Measurements from ENCODE around the gene FNDC10.

FNDC10 gene

DNA sequence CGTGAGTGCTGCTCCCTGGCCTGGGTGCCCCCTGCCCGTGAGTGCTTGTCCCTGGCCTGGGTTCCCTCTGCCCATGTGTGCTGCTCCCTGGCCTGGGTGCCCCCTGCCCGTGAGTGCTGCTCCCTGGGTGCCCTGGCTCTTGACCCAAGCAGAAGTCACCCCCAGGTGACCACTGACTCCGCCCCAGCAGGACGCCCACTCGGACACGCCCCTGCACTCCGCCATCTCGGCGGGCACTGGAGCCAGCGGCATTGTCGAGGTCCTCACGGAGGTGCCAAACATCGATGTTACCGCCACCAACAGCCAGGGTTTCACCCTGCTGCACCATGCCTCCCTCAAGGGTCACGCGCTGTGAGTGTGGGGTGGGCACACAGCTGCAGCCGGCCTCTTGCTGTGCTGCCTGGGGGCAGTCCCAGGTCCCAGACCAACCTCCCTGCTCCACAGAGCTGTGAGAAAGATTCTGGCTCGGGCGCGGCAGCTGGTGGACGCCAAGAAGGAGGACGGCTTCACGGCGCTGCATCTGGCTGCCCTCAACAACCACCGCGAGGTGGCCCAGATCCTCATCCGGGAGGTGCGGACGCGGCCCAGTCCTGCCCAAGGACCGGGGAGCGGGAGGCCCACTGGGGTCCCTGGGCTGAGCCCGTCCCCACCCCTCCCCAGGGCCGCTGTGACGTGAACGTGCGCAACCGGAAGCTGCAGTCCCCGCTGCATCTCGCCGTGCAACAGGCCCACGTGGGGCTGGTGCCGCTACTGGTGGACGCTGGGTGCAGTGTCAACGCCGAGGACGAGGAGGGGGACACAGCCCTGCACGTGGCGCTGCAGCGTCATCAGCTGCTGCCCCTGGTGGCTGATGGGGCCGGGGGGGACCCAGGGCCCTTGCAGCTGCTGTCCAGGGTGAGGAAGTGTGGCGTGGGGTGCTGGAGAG, 28.2 kb upstream of the FNDC10 start:
- no peak for DNase-seq

DNA sequence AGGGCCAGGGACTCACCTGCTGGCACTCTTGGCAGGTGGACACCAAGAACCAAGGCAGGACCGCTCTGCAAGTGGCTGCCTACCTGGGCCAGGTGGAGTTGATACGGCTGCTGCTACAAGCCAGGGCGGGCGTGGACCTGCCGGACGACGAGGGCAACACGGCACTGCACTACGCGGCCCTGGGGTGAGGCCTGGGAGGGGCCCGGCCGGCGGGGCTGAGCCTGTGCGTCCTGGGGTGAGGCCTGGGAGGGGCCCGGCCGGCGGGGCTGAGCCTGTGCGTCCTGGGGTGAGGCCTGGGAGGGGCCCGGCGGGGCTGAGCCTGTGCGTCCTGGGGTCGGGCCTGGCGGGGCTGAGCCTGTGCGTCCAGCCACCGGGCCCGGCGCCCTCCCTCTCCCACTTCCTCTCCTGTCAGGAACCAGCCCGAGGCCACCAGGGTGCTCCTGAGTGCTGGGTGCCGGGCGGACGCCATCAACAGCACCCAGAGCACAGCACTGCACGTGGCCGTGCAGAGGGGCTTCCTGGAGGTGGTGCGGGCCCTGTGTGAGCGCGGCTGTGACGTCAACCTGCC, 27.4 kb upstream of the FNDC10 start:
- DNase-seq, result no peak

DNA sequence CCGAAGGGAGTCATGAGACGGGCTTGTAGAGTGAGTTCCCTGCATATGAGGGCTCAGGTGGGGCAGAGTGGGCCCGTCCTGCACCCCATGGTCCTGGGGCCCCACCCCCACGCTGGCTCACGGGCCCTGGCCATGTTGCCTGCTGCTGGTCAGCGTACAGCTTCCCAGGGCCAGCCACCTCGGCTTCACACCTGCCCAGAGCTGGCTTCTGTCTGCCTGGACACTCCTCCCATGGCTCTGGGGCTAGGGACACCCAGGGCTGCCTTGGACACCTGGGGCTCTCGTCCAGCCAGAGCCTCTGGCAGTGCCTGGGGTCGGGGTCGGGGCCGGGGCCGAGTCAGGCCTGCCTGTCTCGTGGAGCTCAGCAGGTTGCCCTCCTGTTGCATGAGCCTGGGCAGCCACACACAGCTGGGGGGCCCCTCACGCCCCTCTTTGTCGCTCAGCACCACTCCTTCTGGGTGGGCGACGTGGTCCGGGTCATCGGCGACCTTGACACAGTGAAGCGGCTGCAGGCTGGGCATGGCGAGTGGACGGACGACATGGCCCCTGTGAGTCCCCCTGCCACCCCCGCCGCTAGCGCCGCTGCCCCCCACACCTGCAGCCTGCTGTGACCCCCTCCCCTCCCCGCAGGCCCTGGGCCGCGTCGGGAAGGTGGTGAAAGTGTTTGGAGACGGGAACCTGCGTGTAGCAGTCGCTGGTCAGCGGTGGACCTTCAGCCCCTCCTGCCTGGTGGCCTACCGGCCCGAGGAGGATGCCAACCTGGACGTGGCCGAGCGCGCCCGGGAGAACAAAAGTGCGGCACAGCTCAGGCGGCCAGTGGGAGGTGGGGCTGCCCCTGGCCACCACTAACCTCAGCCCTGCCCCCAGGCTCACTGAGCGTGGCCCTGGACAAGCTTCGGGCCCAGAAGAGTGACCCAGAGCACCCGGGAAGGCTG, 26.5 kb upstream of the FNDC10 start:
- DNase-seq, result no peak

DNA sequence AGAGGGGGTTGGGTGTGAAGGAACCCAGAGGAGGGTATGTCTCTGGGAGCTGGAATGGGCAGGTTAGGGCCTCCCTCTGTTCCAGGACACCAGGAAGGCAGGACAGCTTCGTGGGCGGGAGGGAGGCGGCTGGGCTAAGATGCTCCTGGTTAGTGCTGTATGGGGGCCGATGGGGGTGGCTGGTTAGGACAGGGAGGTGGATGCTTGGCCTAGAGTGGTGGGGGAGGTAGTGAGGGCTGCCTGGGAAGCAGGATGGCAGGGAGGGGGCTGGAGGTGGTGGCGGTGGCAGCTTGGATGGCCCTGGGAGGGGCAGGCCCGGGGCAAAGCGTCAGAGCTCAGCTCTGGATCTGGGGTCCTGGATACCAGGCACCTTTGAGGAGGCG, 25.9 kb upstream of the FNDC10 start:
- no peak for DNase-seq

DNA sequence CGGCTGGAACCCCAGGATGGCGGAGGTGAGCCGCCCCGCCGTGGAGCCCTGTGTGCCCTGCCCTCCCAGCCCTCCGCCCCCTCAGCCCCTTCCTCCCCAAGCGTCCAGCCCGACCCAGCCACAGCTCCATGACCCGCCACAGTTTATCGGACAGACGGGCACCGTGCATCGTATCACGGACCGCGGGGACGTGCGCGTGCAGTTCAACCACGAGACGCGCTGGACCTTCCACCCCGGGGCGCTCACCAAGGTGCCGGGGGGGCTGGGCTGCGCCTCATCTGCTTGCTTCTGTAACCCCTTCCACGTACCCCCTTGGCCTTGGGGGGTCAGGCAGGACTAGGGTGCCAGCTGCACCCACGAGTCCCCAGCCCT, 25.5 kb upstream of the FNDC10 start:
- DNase-seq, result no peak

DNA sequence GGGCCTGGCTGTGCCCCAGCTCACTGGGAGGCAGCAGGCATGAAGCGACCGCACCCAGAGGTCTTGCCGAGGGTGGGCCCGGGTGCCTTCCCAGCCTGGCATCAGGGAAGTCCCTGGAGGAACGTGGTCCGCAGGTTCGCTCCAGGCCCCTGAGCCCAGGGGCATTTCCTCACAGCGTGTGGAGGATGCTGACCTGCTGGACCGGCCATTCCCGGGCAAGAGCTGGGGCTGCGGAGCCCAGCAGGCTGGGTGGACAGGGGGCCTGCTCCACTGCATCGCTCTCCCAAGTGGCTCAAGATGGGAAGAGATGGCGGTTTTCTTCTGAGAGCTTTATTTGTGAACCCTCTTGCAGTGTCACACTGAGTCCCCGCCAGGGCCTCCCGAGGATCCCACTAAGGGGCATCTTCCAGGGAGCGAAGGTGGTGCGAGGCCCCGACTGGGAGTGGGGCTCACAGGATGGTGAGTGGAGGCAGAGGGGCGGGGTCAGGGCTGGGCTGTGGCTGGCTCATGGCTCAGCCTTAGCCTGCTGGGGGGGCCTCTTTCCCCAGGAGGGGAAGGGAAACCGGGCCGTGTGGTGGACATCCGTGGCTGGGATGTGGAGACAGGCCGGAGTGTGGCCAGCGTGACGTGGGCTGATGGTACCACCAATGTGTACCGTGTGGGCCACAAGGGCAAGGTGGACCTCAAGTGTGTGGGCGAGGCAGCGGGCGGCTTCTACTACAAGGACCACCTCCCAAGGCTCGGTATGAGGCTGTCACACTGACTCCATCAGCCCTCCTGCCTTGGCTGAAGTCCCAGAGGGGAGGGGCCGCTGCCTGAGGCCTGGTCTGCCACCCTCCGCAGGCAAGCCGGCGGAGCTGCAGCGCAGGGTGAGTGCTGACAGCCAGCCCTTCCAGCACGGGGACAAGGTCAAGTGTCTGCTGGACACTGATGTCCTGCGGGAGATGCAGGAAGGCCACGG, 24.8 kb upstream of the FNDC10 start:
- no peak for DNase-seq

DNA sequence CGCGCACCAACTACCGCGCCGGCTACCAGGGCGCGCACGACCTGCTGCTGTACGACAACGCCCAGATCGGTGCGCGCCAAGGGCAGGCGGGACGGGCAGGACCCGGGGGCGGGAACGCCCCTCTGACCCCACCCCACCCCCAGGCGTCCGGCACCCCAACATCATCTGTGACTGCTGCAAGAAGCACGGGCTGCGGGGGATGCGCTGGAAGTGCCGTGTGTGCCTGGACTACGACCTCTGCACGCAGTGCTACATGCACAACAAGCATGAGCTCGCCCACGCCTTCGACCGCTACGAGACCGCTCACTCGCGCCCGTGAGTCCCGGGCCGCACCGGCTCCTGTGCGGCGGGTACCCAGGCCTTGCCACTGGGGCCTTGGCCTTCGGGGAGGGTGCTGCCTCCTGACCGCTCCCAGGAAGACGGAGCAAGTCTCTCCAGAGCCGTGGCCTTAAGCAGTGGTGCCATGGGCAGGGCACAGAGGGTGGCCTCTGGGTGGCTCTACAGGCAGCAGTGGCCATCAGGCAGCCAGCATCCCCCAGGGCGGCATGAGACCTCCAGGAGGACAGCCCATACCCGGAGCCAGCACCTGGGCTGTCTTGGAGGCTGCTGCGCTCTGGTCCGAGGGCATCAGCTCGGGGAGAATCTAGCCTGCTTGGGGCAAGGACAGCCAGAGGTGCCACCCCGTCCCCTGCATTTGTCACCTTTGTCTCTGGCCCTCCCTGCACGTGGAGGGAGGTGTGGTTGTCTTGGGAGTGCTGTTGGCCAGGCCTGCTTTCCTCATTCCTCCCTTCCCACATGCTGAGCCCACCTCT, 23.9 kb upstream of the FNDC10 start:
- no peak for DNase-seq

DNA sequence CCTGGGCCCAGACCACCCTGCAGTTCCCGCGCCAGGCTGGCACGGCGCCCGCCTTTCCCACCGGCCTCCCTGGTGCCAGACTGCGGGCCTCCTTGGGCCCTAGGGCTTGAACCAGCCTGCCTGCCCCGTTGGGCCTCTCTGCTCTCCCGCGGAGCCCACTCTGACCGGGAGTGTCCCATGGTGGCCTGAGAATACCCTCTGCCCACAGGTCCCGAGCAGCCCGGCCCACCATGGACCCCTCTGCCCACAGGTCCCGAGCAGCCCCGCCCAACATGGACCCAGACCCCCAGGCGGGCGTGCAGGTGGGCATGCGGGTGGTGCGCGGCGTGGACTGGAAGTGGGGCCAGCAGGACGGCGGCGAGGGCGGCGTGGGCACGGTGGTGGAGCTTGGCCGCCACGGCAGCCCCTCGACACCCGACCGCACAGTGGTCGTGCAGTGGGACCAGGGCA, 23.3 kb upstream of the FNDC10 start:
- DNase-seq, result no peak

DNA sequence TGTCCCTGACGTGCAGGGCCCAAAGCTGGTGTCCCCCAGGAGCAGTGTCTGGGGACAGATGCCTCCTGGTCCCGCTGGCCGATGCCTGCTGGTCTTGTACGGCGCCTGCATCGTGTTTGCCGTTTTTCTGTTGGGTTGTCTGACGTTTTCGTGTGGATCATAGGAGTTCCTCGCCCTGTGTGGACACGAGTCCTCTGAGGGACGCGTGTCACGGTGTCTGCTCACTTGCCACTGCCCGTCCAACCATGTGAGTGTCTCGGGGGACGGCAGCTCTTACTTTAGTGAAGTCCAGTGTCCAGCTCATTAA, 22.8 kb upstream of the FNDC10 start:
- DNase-seq, result no peak

DNA sequence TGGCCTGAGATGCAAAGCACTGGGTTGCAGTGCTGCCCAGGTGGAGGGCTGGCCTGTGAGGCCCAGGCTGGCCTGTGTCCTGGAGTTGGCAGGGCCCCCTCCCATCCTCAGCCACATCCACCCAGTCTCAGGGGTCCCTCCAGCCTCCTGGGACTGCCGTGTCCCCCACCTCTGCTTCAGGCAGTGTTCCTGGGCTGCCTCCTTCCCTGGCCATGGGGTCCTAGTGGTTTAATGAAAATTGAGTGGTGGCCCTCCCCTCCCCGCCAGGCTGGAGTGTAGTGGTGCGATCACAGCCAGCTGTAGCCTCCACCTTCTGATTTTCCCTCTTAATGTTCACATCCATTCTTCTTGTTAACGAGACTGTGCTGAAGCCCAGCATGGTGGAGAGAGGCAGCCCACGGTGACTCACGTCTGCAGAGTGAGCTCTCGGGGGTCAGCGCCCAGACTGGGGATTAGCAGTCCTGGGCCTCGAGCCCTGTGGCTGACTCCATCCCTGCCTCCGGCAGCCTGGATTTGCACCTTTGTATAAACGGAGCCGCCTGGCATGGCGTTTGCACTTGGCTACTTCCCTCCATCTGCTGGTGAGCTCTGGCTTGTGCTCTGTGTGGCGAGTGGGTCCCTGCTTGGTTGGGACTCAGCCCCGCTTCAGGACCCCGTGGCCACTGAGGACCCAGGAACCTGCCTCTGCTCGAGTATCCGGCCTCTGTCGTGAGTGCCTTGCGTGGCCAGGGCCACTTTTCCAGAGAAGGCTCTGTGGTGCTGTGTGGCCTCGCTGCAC, 22.3 kb upstream of the FNDC10 start:
- no peak for DNase-seq

DNA sequence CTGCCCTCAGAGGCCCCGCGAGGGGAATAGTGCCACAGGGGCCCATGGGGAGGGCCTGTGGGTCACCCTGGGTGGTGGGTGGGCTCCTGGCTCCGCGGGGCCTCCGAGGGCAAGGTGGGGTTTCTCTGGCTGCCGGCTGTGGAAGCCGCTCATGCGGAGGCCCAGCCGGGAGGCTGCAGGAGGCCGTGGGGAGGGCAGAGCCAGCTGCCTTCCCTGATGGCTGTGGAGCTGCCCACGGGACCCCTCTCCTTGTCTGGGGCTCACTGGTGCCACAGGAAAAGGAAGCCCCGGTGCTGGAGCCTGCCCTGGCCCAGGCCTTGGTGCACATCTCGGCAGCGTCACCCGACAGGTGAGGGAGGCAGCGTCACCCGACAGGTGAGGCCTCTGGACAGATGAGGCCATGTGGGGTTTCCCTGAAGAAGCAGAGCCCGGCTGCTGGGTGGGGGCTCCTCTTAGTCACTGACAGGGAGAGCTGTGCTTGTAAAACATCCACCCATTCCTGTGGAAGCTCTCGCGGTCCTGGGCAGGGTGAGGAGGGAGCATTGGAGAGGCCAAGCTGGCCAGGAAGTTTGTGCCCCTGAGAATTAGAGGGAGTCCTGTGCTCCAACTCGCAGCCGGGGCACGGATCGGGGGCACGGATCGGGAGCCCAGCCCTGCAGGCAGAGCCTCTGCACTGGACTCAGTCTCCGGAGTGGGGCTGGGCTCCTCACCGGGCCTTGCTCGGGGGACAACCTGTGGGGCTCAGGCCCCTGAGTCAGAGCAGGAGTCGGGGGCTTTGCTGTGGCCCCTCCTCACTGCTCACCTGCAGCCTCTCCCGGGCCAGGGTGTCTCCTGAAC, 21.5 kb upstream of the FNDC10 start:
- no peak for DNase-seq

DNA sequence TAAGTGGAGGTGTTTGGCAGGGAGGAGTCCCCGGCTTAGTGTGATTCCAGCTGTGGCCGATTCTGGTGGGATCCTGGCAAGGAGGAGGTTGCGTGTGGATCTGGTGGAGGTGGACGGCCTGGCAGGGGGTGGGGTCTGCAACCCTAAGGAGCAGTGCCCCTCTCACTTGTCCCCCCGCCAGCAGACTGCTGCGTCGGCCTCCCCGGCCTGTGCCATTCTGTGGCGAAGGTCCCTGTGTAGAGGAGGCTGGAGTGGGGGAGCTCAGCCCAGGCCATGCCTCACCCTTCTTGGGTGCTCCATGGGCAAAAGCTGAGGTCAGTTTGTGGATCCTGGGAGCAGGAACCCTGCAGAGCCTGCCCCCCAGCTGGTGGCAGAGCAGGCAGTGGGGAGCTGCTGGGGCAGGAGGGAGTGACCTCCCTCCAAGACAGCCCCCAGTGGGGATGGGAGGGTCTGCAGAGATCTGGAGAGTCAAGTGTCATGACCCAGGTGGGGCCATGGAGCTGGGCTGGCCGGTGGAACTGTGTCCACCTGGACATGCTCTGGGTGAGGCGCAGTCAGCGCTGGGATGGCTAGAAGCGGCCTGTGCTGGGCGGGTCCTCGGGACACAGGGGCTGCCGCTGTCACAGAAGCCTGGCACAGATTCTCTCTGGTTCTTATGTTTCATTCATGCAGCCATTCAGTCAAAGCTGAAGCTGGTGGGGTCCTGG, 20.7 kb upstream of the FNDC10 start:
- no peak for DNase-seq

DNA sequence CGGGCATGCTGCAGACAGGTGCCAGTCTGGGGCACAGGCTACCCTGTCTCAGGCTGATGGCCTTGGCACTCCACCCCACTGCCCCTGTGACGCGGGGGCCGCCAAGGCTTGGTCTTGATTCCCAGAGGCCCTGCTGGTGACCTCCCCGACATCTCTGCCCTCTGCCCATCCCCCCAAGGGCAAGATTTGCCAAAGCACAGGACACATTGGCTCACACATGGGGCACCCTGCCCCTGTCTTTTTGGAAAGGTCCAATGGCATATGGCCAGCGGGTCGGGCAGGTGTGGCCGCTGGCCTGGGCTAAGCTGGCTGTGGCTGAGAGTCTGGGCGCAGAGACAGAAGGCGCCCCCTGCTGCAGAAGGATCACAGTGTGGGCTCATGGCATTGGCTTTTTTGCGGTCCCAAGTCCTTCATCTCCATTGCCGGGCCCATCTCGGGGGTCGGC, 20.0 kb upstream of the FNDC10 start:
- DNase-seq, result peak; percentile 48

DNA sequence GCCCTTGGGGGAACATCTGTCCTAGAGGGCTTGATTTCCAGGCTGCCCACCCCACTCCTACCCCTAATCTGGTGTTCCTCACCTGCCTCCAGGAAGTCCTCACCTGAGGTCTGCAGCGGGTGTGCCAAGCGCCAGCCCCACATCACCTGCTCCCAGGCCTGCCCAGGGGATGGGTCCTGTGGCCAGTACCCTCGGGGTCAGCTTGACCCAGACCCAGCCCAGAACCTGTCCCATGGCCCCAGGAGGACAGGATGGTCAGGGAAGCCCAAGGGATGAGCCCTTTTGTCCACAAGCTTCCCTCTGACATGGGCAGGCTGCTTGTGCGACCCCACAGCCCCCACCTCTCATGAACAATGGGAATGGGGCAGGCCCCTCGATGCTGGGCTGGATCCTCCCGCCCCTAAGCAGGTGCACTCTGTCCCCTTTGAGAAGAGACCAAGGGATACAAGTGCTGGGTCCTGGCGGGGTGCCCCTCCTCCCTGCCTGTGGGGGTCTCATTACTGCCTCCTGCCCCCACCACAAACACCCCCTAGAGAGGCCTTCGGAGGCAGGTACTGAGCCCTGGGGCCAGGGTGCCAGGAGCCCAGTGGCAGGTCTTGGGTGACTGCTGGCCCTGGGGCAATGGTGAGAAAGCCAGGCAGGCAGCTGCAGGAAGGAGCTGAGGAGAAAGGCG, 18.6 kb upstream of the FNDC10 start:
- DNase-seq, result no peak

DNA sequence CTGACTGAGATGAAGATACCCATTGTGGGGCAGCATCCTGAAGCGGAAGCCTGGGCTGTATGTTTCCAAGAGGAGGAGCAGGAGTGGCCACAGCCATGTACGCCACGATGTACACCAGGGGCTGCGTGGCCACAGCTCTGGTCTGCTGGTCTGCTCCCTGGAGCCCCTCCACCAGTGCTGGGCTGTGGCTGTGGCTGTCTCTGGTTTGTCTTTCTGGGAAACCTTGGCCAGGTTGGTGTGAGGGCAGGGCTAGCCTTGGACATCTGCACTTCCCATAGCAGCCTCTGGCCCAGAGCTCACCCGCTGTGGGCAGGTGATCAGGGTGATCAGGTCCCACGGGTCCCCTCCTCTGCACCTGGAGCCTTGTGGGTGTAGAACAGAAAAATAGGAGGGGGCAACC, 18.0 kb upstream of the FNDC10 start:
- DNase-seq, result no peak

DNA sequence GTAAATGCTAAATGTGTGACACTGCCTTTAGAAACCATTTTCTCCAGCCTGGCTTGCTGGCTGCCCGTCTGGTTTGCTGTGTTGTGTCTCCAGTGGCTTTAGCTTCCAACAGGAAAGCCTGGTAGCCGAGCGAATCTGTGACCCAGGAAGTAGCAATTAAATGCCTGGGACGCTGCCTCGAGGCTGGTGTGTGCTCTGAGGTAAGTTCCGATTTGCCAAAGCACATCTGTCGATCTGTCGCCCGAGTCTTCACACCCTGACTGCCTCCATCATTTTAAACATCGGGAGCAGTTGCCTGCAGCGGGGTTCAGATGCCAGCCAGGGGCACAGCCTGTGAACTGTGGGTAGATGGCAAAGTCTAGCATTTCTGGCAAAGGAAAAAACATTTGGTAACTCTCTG, 17.6 kb upstream of the FNDC10 start:
- DNase-seq, result no peak

DNA sequence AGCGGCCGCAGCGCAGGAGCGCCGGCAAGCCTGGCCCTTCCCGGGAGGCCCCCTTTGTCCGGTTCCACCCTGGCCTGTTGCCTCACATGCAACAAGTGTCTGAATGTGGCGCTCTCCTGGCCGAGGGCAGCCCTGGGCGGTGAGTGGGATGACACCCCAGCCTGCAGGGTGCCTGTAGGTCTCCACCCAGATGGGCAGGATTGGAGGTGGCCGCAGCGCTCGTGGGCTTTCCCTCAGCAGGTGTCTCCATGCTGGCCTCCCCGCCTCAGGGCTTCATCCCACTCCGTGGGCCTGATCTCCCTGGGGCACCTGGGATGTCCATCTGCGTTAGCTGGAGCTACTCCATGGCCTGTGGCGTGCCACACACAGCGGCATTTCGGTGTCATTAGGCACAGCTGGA, 16.9 kb upstream of the FNDC10 start:
- DNase-seq, result no peak

DNA sequence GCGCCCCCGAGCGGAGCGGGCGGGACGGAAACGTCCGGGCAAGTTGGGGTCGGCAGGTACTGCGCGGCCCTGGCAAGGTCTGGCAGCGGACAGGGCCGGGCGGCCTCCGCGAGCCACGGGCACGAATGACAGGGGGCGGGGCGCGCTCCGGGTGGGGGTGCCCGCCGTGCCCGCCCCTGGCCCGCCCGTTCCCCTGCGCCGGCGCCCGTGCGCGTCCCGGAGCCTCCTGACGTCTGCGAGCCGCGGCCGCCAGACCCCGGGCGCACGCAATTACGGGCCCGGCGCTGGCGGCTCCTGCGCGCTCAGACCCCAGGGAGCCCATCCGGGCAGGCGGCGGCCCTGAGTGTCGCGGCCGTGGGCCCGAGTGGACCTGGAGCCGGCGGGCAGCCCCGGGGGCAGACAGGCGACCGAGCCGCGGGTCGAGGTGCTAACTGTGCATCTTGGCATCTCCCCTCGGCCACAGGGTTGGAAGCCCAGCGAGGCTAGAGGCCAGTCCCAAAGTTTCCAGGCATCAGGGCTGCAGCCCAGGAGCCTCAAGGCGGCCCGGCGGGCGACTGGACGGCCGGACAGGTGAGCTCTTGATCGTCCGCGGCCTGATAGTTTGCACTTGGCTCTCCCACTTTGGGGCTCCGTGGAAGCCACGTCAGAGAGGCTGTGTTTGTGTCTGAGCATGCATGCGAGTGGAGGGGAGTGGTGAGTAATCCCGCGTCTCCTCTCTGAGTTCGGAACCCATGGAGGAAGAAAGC, 16.3 kb upstream of the FNDC10 start:
- DNase-seq, result peak; percentile 72

All from RPMI8226 (cell line).